Body of pancreas (tissue), 4 donors: Measurements from ENCODE around the gene TDRD9. TPM values are rescaled to one million over a fixed set of nuclear protein-coding genes. Genes with fewer than 3 reads are reported as not detected.

ENCODE experiments used
- ATAC-seq: fragments of 150-250 bp; one replicate; pipeline ENCODE4 v1.9.1; 2016
- DNase-seq, 4 donors: peaks; one replicate each; pipeline ENCODE4 v3.0.0-alpha.2; 2019
- H3K27ac ChIP-seq, 4 donors: fragments of 200-600 bp; sonication (generic); 1 replicate in 3 of 4; 2 replicates in 1 of 4; pipeline versions ENCODE4 v1.5.1 to v1.6.1; 2016 to 2019; ENCODE audit warnings: mild to moderate bottlenecking in 1 of 4, mixed read lengths in 1 of 4, moderate library complexity in 1 of 4
- H3K27me3 ChIP-seq, 2 donors: fragments of 200-600 bp; sonication (generic); one replicate each; pipeline ENCODE4 v1.6.0; 2016; ENCODE audit warnings: mild to moderate bottlenecking in 1 of 2
- H3K36me3 ChIP-seq, 2 donors: fragments of 200-600 bp; sonication (generic); replicated peaks in 1 of 2; 2 replicates each; pipeline ENCODE4 v1.5.1; 2016; ENCODE audit warnings: low read depth in 2 of 2; ENCODE audit not compliant: insufficient read depth in 1 of 2
- H3K4me1 ChIP-seq: fragments of 200-600 bp; sonication (generic); one replicate; pipeline ENCODE4 v1.6.0; 2016
- H3K4me3 ChIP-seq, 2 donors: fragments of 200-600 bp; sonication (generic); 1 replicate in 1 of 2; 2 replicates in 1 of 2; pipeline ENCODE4 v1.5.1; 2016 to 2019
- H3K9me3 ChIP-seq, 3 donors: fragments of 200-600 bp; sonication (generic); 1 replicate in 2 of 3; 2 replicates in 1 of 3; pipeline ENCODE4 v1.5.1; 2016
- POLR2A ChIP-seq, 3 donors: fragments of 450-650 bp; IDR thresholded peaks; one replicate each; pipeline ENCODE4 v1.6.1; 2016; ENCODE audit warnings: antibody characterized with exemption in 3 of 3, mild to moderate bottlenecking in 2 of 3
- WGBS, 2 donors: methylation state at CpG; one replicate each; pipeline ENCODE4 v1.1.5; 2017; 5-methylcytosine and 5-hydroxymethylcytosine counted together
- intact Hi-C: fragments of 100-400 bp; cut with DNase I; formaldehyde crosslinking; loops from one replicate; pipeline ENCODE4 v1.15.1; 2023
- total RNA-seq, 2 donors: library from RNA; depleted of rRNA; stranded (reverse); fragments of >200 nt; gene quantifications; one replicate each; pipeline ENCODE4 v1.1.0, GENCODE V29; 2016
- TF ChIP-seq, protein P1 (sequence below), 7 experiments: fragments of 450-650 bp in 4 of 7; fragments of 200-600 bp in 3 of 7; sonication (generic) in 3 of 7; IDR thresholded peaks; one replicate each; pipeline ENCODE4 v1.5.1; 2016 to 2019; ENCODE audit warnings: antibody characterized with exemption in 7 of 7

Gene TDRD9
- total RNA-seq, 2 donors from 2014 or later = 2.0 to 4.7 TPM

- Histone ChIP-seq H3K4me3 (no peak overlapping the region), H3K27ac (no peak overlapping the region), H3K9me3 (no peaks in the 10 kb centered on the region), H3K36me3 (no peaks in the 10 kb centered on the region), H3K4me1 (peaks cover 7% of the 10 kb centered on the region), H3K27me3 (no peaks in the 10 kb centered on the region)
- WGBS, 2 donors = 68 to 71% methylated on average over 14 of the region's 14 CpGs
- DNase-seq = no peak
- no peak for TF ChIP-seq POLR2A (IDR thresholded peaks at IDR 0.05)
- TF ChIP-seq, protein P1, sequence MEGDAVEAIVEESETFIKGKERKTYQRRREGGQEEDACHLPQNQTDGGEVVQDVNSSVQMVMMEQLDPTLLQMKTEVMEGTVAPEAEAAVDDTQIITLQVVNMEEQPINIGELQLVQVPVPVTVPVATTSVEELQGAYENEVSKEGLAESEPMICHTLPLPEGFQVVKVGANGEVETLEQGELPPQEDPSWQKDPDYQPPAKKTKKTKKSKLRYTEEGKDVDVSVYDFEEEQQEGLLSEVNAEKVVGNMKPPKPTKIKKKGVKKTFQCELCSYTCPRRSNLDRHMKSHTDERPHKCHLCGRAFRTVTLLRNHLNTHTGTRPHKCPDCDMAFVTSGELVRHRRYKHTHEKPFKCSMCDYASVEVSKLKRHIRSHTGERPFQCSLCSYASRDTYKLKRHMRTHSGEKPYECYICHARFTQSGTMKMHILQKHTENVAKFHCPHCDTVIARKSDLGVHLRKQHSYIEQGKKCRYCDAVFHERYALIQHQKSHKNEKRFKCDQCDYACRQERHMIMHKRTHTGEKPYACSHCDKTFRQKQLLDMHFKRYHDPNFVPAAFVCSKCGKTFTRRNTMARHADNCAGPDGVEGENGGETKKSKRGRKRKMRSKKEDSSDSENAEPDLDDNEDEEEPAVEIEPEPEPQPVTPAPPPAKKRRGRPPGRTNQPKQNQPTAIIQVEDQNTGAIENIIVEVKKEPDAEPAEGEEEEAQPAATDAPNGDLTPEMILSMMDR (IDR thresholded peaks at IDR 0.05) = no peak
- ATAC-seq = no peak
- intact Hi-C loops = no loop called here
Observed at GRCh38 chr14:104096318-104096717, 168.1 kb downstream of the TDRD9 start.

DNA sequence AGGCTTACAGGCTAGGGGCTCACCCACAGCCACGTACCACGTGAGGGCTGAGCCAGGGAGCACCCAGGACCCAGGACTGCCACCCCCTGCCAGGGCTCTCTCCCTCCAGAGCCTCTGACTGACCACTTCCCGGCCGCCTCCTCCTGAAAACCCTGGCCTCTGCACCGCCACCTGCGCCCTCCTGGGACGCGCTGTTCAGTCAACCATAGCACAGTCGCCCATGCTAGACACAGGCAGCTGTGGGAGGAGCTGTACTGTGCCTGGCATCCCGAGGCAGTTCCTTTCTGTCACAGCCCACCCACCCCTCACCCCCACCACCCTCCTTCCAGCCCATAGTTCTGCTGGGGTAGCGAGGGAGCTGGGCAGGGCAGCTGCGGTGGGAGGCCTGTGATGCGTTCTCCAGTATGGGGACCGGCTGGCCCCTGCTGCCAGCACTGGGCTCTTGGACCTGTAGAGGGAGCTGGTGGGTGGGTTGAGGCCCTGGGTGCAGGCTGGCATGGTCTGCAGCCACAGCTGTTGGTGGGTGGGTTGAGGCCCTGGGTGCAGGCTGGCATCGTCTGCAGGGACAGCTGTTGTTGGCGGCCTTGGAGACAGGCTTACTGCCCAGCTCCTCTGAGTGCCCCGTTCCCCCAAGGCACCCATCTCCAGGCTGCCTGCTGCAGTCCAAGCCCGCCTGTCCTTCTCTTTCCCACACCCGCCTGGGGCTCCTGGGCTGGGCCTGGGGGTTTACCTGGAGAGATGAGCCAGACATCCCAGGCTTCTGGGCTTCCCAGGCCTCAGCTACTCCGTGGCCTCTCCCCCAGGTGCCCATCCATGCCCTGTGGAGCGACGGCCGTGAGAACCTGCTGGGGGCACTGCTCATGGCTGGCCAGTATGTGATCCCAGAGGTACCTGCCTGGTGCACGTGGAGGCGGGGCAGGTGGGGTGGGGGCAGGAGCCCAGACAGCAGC lies 168.8 kb downstream of the TDRD9 start:
- no peaks in the 10 kb centered on the region for H3K27me3 ChIP-seq
- TF ChIP-seq POLR2A (IDR thresholded peaks at IDR 0.05) = no peak
- TF ChIP-seq, protein P1 (IDR thresholded peaks at IDR 0.05) = no peak
- 67 to 74% methylated on average over 14 to 19 of the region's 25 CpGs for WGBS, 2 donors
- no peak overlapping the region for H3K27ac ChIP-seq
- H3K4me3 ChIP-seq = no peak overlapping the region
- DNase-seq (no peak), ATAC-seq (no peak)
- H3K9me3 ChIP-seq = no peaks in the 10 kb centered on the region
- H3K4me1 ChIP-seq = peaks cover 7% of the 10 kb centered on the region
- no peaks in the 10 kb centered on the region for H3K36me3 ChIP-seq
- intact Hi-C loops = no loop called here

- no peak for DNase-seq
- 81 to 82% methylated on average over 15 to 24 of the region's 25 CpGs for WGBS, 2 donors
- TF ChIP-seq, protein P1 (IDR thresholded peaks at IDR 0.05) = no peak
- TF ChIP-seq POLR2A (IDR thresholded peaks at IDR 0.05) = no peak
- Histone ChIP-seq H3K27me3 (no peaks in the 10 kb centered on the region), H3K27ac (no peak overlapping the region), H3K4me1 (peaks cover 7% of the 10 kb centered on the region), H3K36me3 (no peaks in the 10 kb centered on the region), H3K4me3 (no peak overlapping the region), H3K9me3 (no peaks in the 10 kb centered on the region)
- ATAC-seq = no peak
- intact Hi-C loops = no loop called here
Observed at GRCh38 chr14:104098272-104099095, 170.2 kb downstream of the TDRD9 start.

DNA sequence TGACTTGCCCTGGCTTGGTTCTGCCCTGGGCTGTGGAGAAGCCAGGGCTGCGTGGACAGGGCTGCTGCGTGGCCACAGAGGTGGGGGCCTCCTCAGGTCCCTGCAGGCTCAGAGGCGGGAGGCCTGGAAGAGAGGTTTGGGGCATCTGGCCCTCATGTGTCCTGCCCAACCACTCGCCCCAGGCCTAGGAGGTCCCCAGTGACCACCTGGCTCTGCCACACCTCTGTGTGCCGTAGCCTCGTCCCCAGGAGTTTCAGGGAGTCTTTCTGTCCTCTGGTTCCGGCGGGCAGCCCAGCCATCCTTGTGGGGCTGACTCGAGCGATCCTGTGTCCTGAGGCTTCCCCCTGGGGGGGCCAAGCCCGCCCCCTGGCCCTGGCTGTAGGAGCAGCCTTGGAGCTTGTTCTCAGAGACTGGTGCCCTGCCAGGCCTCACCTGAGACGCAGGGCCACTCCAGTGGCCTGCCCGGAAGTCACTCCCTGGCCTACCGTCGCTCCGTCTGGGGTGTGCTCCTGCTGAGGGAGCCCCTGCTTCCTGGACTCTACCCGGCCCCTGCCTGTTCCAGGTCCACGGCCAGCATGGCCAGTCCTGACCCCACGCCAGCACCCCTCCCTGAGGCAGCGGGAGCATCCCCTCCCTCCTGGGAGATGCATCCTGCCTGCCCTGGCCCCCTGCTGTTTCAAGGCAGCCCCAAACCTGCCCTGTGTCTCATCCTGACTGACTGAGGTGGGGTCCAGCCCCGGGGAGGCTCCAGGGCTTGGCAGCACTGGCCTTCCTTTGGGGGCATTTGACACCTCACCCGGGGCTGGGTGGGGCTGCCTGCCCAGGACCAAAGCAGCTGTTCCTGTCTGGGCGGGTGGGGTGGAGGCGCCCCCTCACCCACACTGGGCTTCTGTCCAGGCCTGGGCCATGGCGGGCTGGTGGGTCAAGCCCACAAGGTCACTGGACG lies 171.1 kb downstream of the TDRD9 start:
- DNase-seq (no peak), ATAC-seq (no peak)
- intact Hi-C loops = no loop called here
- H3K27me3 ChIP-seq = no peaks in the 10 kb centered on the region
- no peak overlapping the region for H3K4me3 ChIP-seq
- no peak overlapping the region for H3K27ac ChIP-seq
- peaks cover 6% of the 10 kb centered on the region for H3K4me1 ChIP-seq
- TF ChIP-seq, protein P1 (IDR thresholded peaks at IDR 0.05) = no peak
- no peak for TF ChIP-seq POLR2A (IDR thresholded peaks at IDR 0.05)
- H3K36me3 ChIP-seq = no peaks in the 10 kb centered on the region
- H3K9me3 ChIP-seq = no peaks in the 10 kb centered on the region
- 60 to 63% methylated on average over 2 to 18 of the region's 26 CpGs for WGBS, 2 donors
